GM18951 (cell line): ENCODE measurements around the gene DCDC2.
"Not testable (repeated sequence)": the region's sequence is repeated elsewhere in the genome, so short reads cannot be mapped to it uniquely, and the experiment has no call there.

Experiments
- POLR2A ChIP-seq: IDR thresholded peaks from 4 replicates; pipeline ENCODE4 v1.6.1; 2011; ENCODE audit warnings: mild to moderate bottlenecking; ENCODE audit not compliant: insufficient read length, insufficient read depth; ENCODE audit errors: extremely low read depth
- in situ Hi-C: fragments of 300-500 bp; cut with MboI; formaldehyde crosslinking; loops from one replicate; pipeline ENCODE4 v1.12.0; 2022; ENCODE audit warnings: low sequenced_read_pairs, mixed read lengths, inconsistent platforms; ENCODE audit not compliant: unreplicated experiment

DCDC2 gene

DNA sequence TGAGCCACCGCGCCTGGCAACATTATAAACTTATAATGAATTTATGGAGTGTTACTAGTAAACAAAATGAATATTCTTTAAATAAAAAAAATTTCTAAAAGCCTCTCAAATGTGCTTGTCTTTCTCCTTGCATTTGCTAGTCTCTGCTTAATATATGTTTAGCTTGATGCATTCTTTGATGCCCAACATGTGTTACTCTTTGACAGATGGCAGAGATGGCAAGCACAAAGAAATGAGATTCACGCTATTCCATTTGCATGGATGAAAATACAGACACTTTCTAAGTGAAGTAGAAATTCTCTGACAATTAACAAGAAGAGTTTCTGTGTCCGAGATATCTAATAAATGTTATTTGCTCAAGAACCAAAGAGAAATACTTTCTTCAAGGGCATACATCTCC lies 30.1 kb downstream of the DCDC2 start:
- in situ Hi-C loops = no loop called here
- TF ChIP-seq POLR2A = no peak

DNA sequence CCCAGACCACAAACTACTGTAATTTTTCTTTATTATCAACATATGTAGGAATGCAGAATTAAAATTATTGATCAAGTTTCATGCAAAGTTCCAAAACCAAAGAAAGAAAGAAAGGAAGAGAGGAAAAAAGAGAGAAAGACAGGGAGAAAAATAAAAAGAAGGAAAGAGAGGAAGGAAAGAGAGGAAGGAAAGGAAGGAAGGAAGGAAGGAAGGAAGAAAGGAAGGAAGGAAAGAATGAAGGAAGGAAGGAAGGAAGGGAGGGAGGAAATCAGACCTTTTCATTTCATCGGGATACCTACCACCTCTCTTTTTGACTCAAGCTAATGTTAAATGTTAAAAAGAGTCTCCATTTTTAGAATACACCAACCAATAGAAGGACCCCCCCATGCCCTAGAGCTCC lies 31.9 kb downstream of the DCDC2 start:
- TF ChIP-seq POLR2A = no peak
- in situ Hi-C loops = no loop called here

DNA sequence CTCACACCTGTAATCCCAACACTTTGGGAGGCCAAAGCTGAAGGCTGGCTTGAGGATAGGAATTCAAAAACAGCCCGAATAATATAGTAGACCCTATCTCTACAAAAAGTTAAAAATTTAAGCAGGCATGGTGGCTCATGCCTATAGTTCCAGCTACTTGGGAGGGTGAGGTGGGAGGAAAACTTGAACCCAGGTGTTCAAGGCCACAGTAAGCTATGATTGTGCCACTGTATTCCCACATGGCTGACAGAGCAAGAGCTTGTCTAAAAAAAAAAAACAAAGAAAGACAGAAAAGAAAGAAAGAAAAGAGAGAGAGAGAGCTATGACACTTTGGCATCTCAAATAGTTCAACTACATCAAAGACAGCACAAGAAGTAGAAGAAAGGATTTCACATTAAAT lies 33.2 kb downstream of the DCDC2 start:
- no peak for TF ChIP-seq POLR2A
- in situ Hi-C loops = no loop called here

DNA sequence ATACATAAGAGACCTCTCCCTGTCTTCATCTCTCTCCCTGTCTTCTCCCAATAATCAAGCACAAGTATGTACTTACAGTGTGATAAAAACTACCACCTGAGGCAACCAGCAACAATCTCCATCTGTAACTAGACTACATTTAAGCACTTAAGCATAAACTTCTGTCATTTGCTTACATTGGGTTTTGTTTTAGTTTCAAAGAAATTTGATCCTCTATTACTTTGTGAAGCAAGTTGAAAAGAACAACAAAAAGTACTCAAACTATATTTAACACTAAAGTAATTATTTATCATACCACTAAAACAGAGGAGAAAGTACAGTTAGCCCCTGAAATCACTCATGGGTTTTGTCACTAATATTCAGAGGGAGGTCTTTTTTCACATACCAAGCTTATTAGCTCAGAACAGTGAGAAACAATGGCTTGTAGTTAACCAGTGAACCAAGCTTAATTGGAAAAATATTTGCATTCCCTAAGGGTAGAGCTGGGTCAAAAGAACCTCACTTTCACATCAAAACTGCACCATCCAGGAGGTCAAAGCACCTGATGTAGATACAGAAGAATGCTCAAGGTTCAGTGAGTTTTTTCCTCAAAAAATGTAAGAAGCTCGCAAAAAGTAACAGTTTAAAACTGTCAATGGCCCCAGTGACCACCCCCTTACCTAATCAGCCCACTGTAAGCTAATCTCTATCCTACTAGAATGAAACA lies 34.1 kb downstream of the DCDC2 start:
- TF ChIP-seq POLR2A = no peak
- in situ Hi-C loops = no loop called here

DNA sequence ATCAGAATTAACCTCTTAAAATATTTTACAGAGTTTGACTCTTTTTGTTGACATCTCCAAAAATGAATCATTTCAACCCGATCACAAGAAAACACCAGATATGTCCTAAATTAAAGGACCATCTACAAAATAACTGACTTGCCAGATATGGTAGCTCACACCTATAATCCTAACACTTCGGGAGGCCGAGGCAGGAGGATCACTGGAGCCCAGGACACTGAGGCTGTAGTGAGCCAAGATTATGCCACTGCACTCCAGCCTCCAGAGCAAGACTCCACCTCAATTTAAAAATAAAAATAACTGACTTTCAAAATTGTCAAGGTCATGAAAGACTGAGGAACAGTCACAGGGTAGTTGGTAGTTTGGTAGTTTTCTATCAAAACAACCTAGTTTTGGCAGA lies 34.9 kb downstream of the DCDC2 start:
- in situ Hi-C loops = no loop called here
- TF ChIP-seq POLR2A = no peak

DNA sequence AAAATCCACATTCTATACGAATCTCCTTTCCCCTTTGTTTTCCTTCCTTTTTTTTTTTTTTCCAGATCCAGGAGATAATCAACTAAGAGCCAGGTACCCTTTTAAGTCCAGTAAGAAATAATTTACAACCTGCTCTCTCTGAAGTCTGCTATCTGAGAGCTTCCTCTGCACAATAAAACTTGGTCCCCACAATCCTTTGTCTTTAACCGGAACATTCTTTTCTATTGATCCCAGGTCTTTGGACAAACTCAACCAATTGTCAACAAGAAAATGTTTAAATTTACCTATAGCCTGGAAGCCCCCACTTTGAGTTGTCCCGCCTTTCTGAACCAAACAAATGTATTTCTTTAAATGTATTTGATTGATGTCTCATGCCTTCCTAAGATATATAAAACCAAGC lies 35.4 kb downstream of the DCDC2 start:
- in situ Hi-C loops = not testable (repeated sequence)

DNA sequence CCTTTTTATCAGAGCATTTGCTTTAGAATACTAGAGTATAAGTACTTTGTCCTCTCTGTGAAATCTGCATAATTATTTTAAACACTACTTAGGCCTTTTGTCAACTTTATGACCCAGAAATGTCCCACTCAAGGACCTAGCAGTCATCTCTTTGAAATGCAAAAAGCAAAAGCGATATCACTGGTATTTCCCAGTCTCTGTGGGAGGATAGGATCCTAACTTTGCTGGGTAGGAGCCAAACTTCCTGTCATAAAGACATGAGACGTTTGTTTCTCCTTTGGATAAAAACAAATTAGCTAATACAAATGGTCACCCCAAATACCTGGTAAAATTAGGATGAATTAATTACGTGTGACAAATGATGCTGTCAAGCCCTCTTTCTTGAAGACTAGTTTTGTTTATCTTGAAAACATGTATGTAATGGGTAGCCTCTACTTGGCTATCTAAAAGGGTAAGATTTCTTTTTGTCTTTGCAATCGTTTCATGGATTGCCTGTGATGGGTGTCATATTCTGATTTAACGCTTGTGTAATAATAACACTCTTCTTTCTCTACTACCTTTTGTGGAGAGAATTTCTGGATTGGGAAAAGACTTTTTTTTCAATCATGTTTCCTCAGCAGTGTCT lies 36.2 kb downstream of the DCDC2 start:
- no peak for TF ChIP-seq POLR2A
- in situ Hi-C loops = no loop called here

DNA sequence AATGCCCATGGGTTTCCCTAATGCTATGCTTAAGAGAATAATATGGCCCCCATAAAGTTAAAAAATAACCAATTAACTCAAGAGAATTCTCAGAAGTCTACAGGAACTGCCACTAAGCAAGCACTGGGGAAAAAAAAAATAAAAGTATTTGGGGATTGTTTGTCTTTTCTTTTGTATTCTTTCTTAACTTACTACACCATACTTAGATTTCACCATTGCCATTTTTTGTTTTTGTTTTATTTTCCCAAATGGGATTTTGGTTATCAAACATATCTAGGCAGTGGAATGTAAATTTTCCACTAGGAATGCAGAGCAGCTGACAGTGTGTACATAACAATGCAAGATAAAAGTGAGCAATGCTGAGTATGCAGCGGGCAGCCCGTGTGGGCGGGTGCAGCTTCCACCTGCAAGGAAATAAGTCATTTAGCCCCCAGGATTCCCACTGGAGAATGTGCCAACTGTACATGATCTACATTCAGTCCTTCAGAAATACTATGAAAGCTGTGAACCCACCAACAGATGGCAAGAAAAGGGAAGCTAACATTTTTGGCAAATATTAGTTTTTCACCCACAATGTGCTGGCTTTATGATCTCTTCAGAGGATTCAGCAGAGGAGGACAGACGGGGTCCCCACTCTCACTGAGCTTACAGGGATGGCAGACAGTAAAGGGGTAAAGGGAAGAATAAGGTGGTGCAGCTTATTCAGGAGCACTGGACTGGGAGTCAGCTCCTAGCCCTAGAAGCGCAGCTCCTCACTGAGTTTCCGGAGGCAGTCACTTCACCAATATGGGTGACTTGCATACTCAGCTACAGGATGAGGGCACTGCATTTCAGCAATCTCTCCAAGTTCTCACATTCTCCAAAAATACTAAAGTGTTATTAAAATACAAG lies 44.4 kb downstream of the DCDC2 start:
- in situ Hi-C loops = no loop called here
- no peak for TF ChIP-seq POLR2A

DNA sequence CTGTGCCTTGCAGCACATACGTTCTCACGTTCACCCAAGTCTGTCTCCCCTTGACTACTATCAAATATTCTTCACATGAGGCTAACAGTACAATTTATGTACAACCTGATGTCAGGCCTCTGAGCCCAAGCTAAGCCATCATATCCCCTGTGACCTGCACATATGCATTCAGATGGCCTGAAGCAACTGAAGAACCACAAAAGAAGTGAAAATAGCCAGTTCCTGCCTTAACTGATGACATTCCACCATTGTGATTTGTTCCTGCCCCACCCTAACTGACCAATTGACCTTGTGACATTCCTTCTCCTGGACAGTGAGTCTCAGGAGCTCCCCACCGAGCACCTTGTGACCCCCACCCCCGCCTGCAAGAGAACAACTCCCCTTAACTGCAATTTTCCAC lies 46.1 kb downstream of the DCDC2 start:
- in situ Hi-C loops = not testable (repeated sequence)

DNA sequence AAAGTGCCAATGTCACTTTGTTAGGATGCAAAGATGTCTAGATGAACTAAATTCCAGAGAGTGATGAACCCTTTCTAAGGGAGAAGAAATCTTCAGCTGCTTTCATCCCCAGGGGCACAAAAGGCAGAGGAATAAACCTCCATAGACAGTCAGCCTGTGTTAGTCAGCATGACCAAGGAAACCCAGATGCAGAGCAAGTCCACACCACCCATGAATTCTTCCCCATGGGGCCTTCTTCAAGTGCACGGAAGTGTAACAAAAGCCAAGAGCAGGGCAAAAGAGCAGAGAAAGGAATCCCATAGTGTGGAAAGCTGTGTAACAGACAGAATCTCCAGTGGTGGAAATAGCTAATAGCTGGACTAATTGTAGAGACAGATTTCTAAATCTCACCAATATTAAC lies 50.0 kb downstream of the DCDC2 start:
- in situ Hi-C loops = no loop called here
- no peak for TF ChIP-seq POLR2A

DNA sequence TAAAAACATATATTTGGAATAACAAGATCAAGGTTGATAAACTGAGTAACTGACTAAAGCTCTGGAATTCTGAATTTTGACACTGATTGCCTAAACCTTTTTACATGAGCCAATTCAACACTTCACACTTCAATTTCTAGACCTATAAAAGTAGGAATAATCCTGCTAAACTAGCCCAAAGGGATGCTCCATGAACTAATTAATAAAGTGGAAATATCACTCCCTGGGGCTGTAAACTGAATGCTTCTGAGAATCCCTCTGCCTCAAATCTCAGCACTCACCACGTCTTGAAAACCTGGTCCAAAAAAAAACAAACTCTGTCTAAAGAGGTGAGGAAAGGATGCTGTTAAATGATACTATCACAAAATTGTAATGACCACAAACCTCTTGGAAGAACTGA lies 50.9 kb downstream of the DCDC2 start:
- TF ChIP-seq POLR2A = no peak
- in situ Hi-C loops = no loop called here

DNA sequence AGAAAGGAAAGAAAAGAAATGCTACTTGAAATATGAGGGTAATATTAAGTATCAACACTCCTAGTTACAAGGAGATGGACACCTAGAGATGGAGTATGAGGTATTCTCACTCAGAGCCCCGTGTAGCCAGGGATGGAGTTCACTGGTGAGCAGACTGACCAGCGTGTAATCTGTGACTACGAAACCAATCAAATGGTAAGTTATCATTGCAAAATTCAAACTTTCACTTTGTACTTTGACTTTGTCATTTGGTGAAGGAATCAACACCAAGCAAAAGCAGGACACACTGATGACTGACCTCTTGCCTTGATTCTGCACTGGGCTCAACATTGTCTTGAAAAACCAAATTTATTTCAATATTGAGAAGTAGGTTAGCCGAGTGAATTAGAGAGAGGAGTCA lies 51.8 kb downstream of the DCDC2 start:
- in situ Hi-C loops = no loop called here
- no peak for TF ChIP-seq POLR2A

DNA sequence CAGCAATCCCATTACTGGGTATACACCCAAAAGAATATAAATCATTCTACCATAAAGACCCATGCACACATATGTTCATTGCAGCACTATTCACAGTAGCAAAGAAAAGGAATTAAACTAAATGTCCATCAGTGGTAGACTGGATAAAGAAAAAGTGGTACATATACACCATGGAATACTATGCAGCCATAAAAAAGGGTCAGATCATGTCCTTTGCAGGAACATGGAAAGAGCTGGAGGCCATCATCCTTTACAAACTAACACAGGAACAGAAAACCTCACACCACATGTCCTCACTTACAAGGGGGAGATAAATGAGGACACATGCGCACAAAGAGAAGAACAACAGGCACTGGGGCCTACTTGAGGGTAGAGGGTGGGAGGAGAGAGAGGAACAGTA lies 60.9 kb downstream of the DCDC2 start:
- in situ Hi-C loops = no loop called here
- no peak for TF ChIP-seq POLR2A

DNA sequence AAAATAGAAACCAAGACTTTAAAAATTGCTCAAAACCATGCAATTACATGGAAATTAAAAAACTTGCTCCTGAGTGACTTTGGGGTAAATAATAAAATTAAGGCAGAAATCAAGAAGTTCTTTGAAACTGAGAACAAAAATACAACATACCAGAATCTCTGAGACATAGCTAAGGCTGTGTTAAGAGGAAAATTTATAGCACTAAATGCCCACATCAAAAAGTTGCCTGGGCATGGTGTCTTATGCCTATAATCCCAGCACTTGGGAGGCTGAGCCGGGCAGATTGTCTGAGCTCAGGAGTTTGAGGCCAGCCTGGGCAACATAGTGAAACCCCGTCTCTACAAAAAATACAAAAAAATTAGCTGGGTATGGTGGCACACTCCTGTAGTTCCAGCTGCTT lies 64.0 kb downstream of the DCDC2 start:
- in situ Hi-C loops = not testable (repeated sequence)
